Colonic mucosa (tissue), 4 donors: ENCODE data around the gene KCNH8. TPM values are rescaled to one million over a fixed set of nuclear protein-coding genes. Genes with fewer than 3 reads are reported as not detected.

Experiments
- DNase-seq: peaks from one replicate; pipeline ENCODE4 v3.0.0-alpha.2; 2020
- H3K27ac ChIP-seq: fragments of 200-600 bp; one replicate; pipeline ENCODE4 v1.8.0; 2021
- H3K27me3 ChIP-seq: fragments of 200-600 bp; one replicate; pipeline ENCODE4 v1.8.0; 2021
- H3K36me3 ChIP-seq: fragments of 200-600 bp; one replicate; pipeline ENCODE4 v1.8.0; 2021
- H3K4me1 ChIP-seq: fragments of 200-600 bp; one replicate; pipeline ENCODE4 v1.8.0; 2021; ENCODE audit warnings: mild to moderate bottlenecking
- H3K4me3 ChIP-seq: fragments of 200-600 bp; one replicate; pipeline ENCODE4 v1.8.0; 2021
- H3K9ac ChIP-seq, 2 donors: one replicate each; pipeline ENCODE4 v1.7.0; 2013; ENCODE audit warnings: control low read depth in 2 of 2, low read depth in 2 of 2, low read length in 2 of 2
- H3K9me3 ChIP-seq: fragments of 200-600 bp; one replicate; pipeline ENCODE4 v1.8.0; 2021
- CTCF ChIP-seq: fragments of 200-600 bp; IDR thresholded peaks from one replicate; pipeline ENCODE4 v1.8.0; 2022; ENCODE audit warnings: antibody characterized with exemption, mild to moderate bottlenecking
- intact Hi-C: fragments of 100-400 bp; cut with DNase I; formaldehyde crosslinking; loops from one replicate; pipeline ENCODE4 v1.14.1; 2022
- total RNA-seq, 2 donors: library from RNA; stranded (reverse); fragmentation: NEBNext Ultra II Directional in 1 of 2; extraction: Animal tissue kit (Norgen Biotek cat#: 25700) in 1 of 2; gene quantifications; one replicate each; pipeline ENCODE4 v1.2.1, GENCODE V29; 2021
- donor health status: healthy.
- donor health status: DM: no; HTN: no; CAD: no.
- donor health status: DM: no; HTN: no; CAD: no.

Gene KCNH8
- total RNA-seq, 2 donors from 2014 or later: 0.77 TPM

GRCh38 chr3:19420159-19420558 is 271.8 kb downstream of the KCNH8 start:
- no peak overlapping the region for H3K4me3 ChIP-seq
- H3K36me3 ChIP-seq: no peaks in the 10 kb centered on the region
- intact Hi-C loops: no loop called here
- no peaks in the 10 kb centered on the region for H3K27me3 ChIP-seq
- H3K4me1 ChIP-seq: no peaks in the 10 kb centered on the region
- TF ChIP-seq CTCF: no peak
- H3K9ac ChIP-seq: no peak overlapping the region
- no peak for DNase-seq
- H3K27ac ChIP-seq: no peak overlapping the region
- H3K9me3 ChIP-seq: no peaks in the 10 kb centered on the region

GRCh38 chr3:19425825-19426224 is 277.5 kb downstream of the KCNH8 start:
- H3K9me3 ChIP-seq: no peaks in the 10 kb centered on the region
- no peaks in the 10 kb centered on the region for H3K27me3 ChIP-seq
- no peaks in the 10 kb centered on the region for H3K4me1 ChIP-seq
- no peak overlapping the region for H3K4me3 ChIP-seq
- intact Hi-C loops: no loop called here
- TF ChIP-seq CTCF: no peak
- no peak overlapping the region for H3K27ac ChIP-seq
- H3K36me3 ChIP-seq: no peaks in the 10 kb centered on the region
- no peak for DNase-seq
- H3K9ac ChIP-seq: no peak overlapping the region

GRCh38 chr3:19427422-19428149 is 279.3 kb downstream of the KCNH8 start:
- H3K9ac ChIP-seq: no peak overlapping the region
- H3K27ac ChIP-seq: no peak overlapping the region
- H3K4me1 ChIP-seq: no peaks in the 10 kb centered on the region
- intact Hi-C loops: no loop called here
- no peak for DNase-seq
- no peak for TF ChIP-seq CTCF
- H3K36me3 ChIP-seq: no peaks in the 10 kb centered on the region
- no peaks in the 10 kb centered on the region for H3K9me3 ChIP-seq
- H3K27me3 ChIP-seq: no peaks in the 10 kb centered on the region
- no peak overlapping the region for H3K4me3 ChIP-seq

- no peak for DNase-seq
- Histone ChIP-seq H3K9me3 (no peaks in the 10 kb centered on the region), H3K4me3 (no peak overlapping the region), H3K4me1 (no peaks in the 10 kb centered on the region), H3K27ac (no peak overlapping the region), H3K36me3 (no peaks in the 10 kb centered on the region), H3K9ac (no peak overlapping the region), H3K27me3 (no peaks in the 10 kb centered on the region)
- intact Hi-C loops: no loop called here
- no peak for TF ChIP-seq CTCF
Observed at GRCh38 chr3:19428729-19429128, 280.4 kb downstream of the KCNH8 start.

GRCh38 chr3:19432669-19433068 is 284.4 kb downstream of the KCNH8 start:
- intact Hi-C loops: no loop called here
- no peak overlapping the region for H3K9ac ChIP-seq
- DNase-seq: no peak
- H3K27me3 ChIP-seq: no peaks in the 10 kb centered on the region
- no peaks in the 10 kb centered on the region for H3K9me3 ChIP-seq
- no peak overlapping the region for H3K27ac ChIP-seq
- H3K4me1 ChIP-seq: no peaks in the 10 kb centered on the region
- H3K4me3 ChIP-seq: no peak overlapping the region
- H3K36me3 ChIP-seq: no peaks in the 10 kb centered on the region
- TF ChIP-seq CTCF: no peak
